Lower leg skin (tissue), 4 donors: Measurements from ENCODE around the gene CD9. TPM values are rescaled to one million over a fixed set of nuclear protein-coding genes. Genes with fewer than 3 reads are reported as not detected.

Experiments used
- DNase-seq, 2 donors: peaks; one replicate each; pipeline ENCODE4 v3.0.0-alpha.2; 2019; ENCODE audit warnings: low spot score in 2 of 2
- H3K4me3 ChIP-seq: fragments of 200-600 bp; sonication (generic); 2 replicates; pipeline ENCODE4 v1.5.1; 2017; ENCODE audit warnings: mild to moderate bottlenecking, low read depth; ENCODE audit not compliant: poor library complexity, severe bottlenecking
- POLR2A ChIP-seq, 2 donors: fragments of 450-650 bp; IDR thresholded peaks; one replicate each; pipeline ENCODE4 v1.6.1; 2016 to 2017; ENCODE audit warnings: antibody characterized with exemption in 2 of 2, mild to moderate bottlenecking in 1 of 2, moderate library complexity in 1 of 2
- WGBS, 2 donors: methylation state at CpG; one replicate each; pipeline ENCODE4 v1.1.5; 2018; 5-methylcytosine and 5-hydroxymethylcytosine counted together
- intact Hi-C: fragments of 100-400 bp; cut with DNase I; formaldehyde crosslinking; loops from one replicate; pipeline ENCODE4 v1.15.0; 2023; ENCODE audit warnings: low total_unique reads
- total RNA-seq, 4 donors: library from RNA; depleted of rRNA; stranded (reverse); fragments of >200 nt; gene quantifications; one replicate each; pipeline ENCODE4 v1.1.0, GENCODE V29; 2016
- TF ChIP-seq, protein P1 (sequence below), 3 donors: fragments of 450-650 bp; IDR thresholded peaks; one replicate each; pipeline ENCODE4 v1.5.1; 2016; ENCODE audit warnings: antibody characterized with exemption in 3 of 3, mild to moderate bottlenecking in 3 of 3, moderate library complexity in 2 of 3

The CD9 gene
- total RNA-seq, 4 donors from 2014 or later: 378 to 494 (median 412) TPM

DNA sequence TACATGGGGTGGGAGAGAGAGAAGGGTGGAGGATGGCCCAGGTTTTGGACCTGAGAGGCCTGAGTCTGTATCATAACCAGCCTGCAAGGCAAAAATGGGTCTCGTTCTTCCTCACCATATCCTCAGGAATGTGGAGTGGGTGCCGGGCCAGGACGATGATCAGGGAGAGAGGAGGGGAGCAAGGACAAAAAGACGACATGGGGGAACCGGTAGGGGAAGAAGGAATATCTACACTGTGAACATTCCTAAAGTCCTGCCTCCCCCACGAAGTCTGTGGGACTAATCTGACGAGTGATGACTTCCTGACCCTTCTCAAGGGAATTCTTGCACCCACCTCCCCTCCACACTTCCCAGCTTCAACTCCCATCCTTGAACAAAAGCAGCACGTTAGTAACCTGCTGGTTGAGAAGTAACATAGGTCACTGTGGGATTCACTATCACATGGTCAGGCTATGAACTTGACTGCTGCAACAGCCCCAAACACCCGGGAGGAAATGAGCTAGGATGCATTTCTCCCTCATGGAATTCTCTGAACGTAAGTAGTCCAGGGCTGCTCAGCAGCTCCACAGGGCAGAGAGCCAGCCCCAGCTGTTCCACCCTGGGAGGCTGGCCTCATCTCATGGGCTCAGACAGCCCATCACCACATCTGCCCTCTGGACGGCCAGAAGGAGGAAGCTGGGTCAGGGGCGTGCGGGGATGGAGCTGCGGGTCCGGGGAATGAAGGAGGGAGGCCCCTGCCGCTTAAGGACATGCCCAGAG lies 38.9 kb upstream of the CD9 start:
- WGBS, 2 donors: 52 to 61% methylated on average over 15 to 16 of the region's 16 CpGs
- intact Hi-C loops: no loop called here
- DNase-seq: no peak
- no peak overlapping the region for H3K4me3 ChIP-seq
- TF ChIP-seq POLR2A (IDR thresholded peaks at IDR 0.05): no peak
- TF ChIP-seq, protein P1, sequence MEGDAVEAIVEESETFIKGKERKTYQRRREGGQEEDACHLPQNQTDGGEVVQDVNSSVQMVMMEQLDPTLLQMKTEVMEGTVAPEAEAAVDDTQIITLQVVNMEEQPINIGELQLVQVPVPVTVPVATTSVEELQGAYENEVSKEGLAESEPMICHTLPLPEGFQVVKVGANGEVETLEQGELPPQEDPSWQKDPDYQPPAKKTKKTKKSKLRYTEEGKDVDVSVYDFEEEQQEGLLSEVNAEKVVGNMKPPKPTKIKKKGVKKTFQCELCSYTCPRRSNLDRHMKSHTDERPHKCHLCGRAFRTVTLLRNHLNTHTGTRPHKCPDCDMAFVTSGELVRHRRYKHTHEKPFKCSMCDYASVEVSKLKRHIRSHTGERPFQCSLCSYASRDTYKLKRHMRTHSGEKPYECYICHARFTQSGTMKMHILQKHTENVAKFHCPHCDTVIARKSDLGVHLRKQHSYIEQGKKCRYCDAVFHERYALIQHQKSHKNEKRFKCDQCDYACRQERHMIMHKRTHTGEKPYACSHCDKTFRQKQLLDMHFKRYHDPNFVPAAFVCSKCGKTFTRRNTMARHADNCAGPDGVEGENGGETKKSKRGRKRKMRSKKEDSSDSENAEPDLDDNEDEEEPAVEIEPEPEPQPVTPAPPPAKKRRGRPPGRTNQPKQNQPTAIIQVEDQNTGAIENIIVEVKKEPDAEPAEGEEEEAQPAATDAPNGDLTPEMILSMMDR (IDR thresholded peaks at IDR 0.05): no peak

DNA sequence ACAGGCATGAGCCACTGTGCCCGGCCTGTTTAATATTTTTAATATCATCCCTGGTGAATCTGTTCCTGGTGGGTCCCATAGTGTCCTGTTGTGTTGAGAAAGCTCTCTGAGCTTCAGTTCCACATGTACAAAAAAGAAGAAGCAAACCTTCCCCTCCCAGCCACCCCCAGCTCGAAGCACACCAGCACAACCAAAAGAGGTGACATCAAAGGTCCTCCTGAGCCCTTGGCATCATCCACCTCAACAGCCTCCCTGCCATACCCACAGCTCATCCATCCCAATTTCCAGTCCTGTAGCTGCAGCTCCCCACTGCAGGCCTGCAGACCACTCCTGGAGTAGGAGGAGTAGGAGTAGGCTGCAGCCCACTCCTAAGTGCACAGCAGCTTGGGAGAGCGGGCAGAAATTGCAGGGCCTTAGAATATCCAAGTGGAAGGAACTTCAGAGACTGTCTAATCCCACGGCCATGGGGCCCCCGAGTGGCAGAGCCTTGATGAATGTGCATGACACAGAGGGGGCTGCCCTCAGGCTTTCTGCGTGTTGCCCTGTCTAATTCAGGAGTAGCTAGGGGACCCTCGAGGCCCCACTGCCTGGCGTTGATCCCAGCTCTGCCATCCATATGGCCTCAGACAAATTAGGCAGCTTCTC lies 36.7 kb upstream of the CD9 start:
- no peak overlapping the region for H3K4me3 ChIP-seq
- 78 to 87% methylated on average over 6 to 8 of the region's 8 CpGs for WGBS, 2 donors
- TF ChIP-seq, protein P1 (IDR thresholded peaks at IDR 0.05): no peak
- TF ChIP-seq POLR2A (IDR thresholded peaks at IDR 0.05): no peak
- no peak for DNase-seq
- intact Hi-C loops: no loop called here

DNA sequence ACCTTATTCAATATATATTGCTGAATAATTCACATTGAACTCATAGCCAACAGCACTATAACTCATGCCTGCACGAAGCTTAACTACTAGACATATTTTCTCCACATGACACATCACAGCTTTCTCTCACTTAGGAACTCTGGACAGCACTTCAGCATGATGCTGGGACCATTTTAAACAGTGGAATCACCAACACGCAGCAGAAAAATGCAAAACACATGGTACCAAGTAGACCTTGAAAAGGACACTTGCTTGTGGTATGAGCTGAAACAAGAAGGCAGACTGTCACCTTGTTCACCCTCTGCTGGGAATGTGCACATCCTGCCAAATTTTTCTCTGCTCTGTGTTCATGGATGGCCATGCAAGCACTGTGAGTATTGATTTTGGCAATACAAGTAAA lies 34.8 kb upstream of the CD9 start:
- H3K4me3 ChIP-seq: no peak overlapping the region
- no peak for DNase-seq
- 64 to 68% methylated on average over 2 of the region's 2 CpGs for WGBS, 2 donors
- TF ChIP-seq POLR2A (IDR thresholded peaks at IDR 0.05): no peak
- TF ChIP-seq, protein P1 (IDR thresholded peaks at IDR 0.05): no peak
- intact Hi-C loops: no loop called here

DNA sequence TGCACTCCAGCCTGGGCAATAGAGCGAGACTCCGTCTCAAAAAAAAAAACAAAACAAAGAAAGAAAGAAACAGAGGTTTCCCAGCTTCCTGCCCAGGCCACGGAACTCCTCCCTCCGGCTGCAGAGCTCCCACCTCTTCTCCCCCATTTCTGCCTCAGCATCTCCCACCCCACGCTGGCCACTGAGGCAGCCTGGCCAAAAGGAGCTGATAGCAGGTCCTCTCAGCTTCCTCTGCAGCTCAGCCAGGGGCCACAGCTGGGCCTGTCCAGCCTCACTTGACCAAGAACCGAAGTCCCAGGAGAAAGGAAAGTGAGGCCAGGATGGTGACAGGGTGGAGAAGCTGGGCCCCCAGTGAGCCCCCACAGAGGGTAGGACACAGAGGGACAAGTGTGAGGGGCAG lies 33.4 kb upstream of the CD9 start:
- WGBS, 2 donors: 88 to 96% methylated on average over 6 of the region's 6 CpGs
- DNase-seq: no peak
- TF ChIP-seq, protein P1 (IDR thresholded peaks at IDR 0.05): no peak
- TF ChIP-seq POLR2A (IDR thresholded peaks at IDR 0.05): no peak
- intact Hi-C loops: no loop called here
- H3K4me3 ChIP-seq: no peak overlapping the region

DNA sequence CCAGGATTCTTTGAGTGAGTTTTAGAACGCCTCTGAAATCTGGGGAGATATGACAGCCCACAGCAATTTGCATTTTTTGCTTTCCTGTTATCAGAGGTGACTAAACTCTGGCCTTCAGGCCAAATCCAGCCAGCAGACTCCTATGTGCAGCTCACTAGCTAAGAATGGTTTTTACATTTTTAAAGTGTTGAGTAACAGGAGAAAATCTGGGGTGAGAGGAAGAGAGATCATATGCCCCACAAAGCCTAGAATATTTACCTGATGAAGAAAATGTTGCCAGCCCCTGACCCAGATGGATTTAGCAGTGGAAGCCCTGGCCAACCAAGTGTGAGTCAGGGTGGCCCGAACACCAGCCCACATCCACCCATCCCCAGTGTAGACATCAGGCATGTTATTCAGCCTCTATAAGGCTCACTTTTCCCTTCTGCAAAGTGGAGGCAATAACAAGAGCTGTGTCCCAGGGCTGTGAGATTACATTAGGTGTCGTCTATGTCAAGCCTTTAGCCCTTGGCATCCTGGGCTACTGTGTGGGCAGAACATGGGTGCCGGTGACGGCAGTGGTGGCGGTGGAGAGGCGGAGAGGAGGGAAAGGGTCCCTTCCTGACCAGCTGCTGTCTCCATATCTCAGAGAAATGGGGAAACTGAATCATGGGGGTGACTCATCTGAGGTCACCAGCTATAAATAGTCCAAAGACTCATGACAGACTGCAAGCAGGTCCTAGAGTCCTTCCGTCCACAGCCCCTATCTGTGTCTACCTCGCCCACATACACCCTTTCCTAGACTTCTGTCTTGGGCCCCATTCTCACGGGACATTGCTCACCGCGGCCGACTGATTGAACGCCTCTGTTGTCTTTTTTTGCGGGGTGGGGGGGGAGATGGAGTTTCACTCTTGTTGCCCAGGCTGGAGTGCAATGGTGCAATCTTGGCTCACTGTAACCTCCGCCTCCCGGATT lies 32.6 kb upstream of the CD9 start:
- TF ChIP-seq POLR2A (IDR thresholded peaks at IDR 0.05): no peak
- TF ChIP-seq, protein P1 (IDR thresholded peaks at IDR 0.05): no peak
- peak in 1 of 2 donors; percentile 81 for DNase-seq
- 45 to 51% methylated on average over 17 of the region's 17 CpGs for WGBS, 2 donors
- H3K4me3 ChIP-seq: no peak overlapping the region
- intact Hi-C loops: no loop called here
